GM12875 (cell line): ENCODE data around the gene MEX3D.

ENCODE experiments used
- H3K4me3 ChIP-seq: one replicate; pipeline ENCODE4 v1.5.1; 2011; ENCODE audit warnings: low read depth, low read length, control low read depth
- CTCF ChIP-seq: IDR thresholded peaks from 2 replicates; pipeline ENCODE4 v1.5.1; 2011; ENCODE audit warnings: low read depth, mild to moderate bottlenecking, control low read depth, inconsistent platforms, low read length, moderate library complexity, borderline replicate concordance; ENCODE audit not compliant: insufficient read depth

MEX3D gene

GRCh38 chr19:1585243-1585580 is 17.1 kb upstream of the MEX3D start:
- no peak overlapping the region for H3K4me3 ChIP-seq
- no peak for TF ChIP-seq CTCF

DNA sequence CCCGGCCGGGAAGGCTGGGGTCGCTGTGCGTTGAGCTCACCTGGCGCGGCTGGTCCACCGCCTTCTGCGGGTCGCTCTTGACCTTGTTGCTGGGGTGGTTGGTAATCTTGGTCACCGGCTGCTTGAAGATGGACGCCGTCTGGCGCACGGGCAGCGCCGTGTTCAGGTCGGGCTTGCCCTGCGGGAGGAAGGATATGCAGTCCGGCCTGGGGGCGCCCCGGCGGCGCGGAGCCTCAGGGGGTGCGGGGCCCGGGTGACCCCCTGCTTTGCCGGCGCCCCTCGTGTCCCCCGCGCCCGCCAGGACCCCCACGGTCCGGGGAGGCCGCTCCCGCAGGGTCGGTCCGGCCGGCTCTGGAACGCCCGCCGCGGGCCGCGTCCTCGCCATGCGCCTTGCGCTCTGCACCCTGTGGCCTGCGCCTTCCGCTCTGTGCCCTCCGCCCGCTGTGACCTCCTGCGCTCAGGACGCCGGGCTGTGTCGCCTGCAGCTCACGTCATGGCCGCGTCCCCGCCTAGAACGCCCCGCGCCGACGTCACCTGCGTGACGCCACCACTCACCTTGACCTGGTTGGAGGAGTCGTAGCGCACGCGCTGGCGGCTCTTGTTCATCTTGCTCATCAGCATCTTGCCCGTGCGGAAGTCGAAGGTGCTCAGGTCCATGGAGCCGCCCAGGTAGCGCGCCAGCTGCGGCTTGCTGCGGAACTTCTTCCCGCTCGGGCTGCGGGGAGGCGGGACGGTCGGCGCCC is 16.5 kb upstream of the MEX3D start:
- H3K4me3 ChIP-seq, result no peak overlapping the region
- TF ChIP-seq CTCF, result no peak

- TF ChIP-seq CTCF, result no peak
- H3K4me3 ChIP-seq, result no peak overlapping the region
Measured at GRCh38 chr19:1582201-1582600, 14.1 kb upstream of the MEX3D start.

DNA sequence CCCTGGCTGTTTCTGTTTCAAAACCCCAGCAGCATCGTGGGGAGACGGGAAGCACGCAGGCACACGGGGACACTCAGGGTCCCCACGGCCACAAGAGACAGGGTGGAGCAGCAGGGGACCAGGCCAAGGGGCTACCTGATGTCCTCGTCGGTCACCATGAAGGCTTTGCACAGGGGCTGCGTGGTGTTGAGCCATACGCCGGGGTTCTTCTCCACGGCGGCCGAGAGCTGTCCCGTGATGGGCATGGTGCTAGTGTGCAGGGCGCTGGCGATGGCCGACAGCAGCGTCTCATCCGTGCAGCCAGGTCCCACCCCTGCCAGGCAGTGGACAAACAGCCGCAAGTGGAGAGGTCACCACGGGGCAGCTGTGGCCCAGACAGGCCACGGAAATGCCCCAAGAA is 12.8 kb upstream of the MEX3D start:
- no peak overlapping the region for H3K4me3 ChIP-seq
- TF ChIP-seq CTCF, result no peak

DNA sequence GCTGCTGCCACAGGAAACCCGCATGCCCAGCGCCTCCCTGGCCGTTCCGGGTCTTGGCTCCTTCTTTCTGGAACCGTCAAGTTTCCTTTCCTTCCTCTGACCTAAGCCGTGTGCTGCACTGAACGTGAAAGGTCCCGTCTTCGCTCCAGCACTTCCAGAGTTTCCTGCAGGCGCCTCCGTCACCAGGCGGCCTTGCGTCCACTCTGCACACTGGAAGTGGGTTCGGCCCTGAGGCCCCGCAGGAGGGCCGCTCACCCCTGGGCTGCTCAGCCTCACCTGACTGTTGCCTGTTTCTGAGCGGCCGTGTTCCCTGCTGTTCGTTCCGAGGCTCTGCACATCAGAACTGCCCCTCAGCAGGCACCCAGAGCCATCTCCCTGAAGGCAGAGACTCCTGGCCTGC is 12.3 kb upstream of the MEX3D start:
- H3K4me3 ChIP-seq, result no peak overlapping the region
- TF ChIP-seq CTCF, result no peak

- TF ChIP-seq CTCF, result no peak
- no peak overlapping the region for H3K4me3 ChIP-seq
Measured at GRCh38 chr19:1579222-1579621, 11.1 kb upstream of the MEX3D start.

GRCh38 chr19:1577929-1578618 is 9.9 kb upstream of the MEX3D start:
- H3K4me3 ChIP-seq, result no peak overlapping the region
- no peak for TF ChIP-seq CTCF
